Activated naive CD4-positive, alpha-beta T cell treated with Interleukin-2 at 50 U/mL for 16 hours (primary cell): Measurements from ENCODE around the gene GZMH.
"Not testable (repeated sequence)": the region's sequence is repeated elsewhere in the genome, so short reads cannot be mapped to it uniquely, and the experiment has no call there.

Experiments
- DNase-seq: peaks from one replicate; pipeline ENCODE4 v3.0.0-alpha.2; 2020

The GZMH gene

GRCh38 chr14:24591004-24591403, 18.5 kb downstream of the GZMH start:
- DNase-seq, result not testable (repeated sequence)

GRCh38 chr14:24584402-24584801, 25.1 kb downstream of the GZMH start:
- DNase-seq, result not testable (repeated sequence)

- no peak for DNase-seq
Observed at GRCh38 chr14:24578558-24578957, 30.9 kb downstream of the GZMH start.

- no peak for DNase-seq
Observed at GRCh38 chr14:24576771-24577170, 32.7 kb downstream of the GZMH start.

GRCh38 chr14:24576182-24576581, 33.3 kb downstream of the GZMH start, which contains the start of gene CTSG:
CTSG (minus strand) TSS chr14:24576250; CDS start chr14:24576223, 27 bp downstream.
- DNase-seq, result no peak

- DNase-seq, result no peak
Observed at GRCh38 chr14:24574206-24574774, 35.2 kb downstream of the GZMH start.

GRCh38 chr14:24566318-24566717, 43.2 kb downstream of the GZMH start:
- DNase-seq, result no peak

- DNase-seq, result no peak
Observed at GRCh38 chr14:24565766-24566165, 43.7 kb downstream of the GZMH start.

GRCh38 chr14:24563505-24563904, 46.0 kb downstream of the GZMH start:
- no peak for DNase-seq

GRCh38 chr14:24556756-24557155, 52.7 kb downstream of the GZMH start:
- no peak for DNase-seq
